ENCODE results near the gene FBXW10.
A peak's percentile ranks its signal among the peaks of the same experiment; 100 is the strongest.
"Not testable (repeated sequence)": the region's sequence is repeated elsewhere in the genome, so short reads cannot be mapped to it uniquely, and the experiment has no call there.

Gene FBXW10

DNA sequence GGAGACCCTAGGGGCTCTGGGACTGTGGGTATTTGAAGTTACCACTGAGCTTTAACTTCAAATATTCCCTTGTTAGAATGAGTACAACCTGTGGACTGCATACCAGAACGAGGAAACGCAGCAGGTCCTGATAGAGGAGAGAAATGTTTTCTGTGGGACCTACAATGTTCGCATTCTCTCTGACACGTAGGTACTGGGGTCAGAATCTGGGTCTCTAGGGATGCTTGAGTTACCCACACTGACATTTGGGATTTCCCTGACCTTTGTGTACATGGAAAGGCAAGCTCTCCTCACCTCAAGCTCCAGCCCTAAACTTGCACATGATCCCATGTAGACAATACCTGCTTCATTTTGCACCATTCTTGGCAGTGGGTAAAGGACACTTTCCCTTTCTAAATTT, 12.1 kb downstream of the FBXW10 start:
- not testable (repeated sequence) for DNase-seq

DNA sequence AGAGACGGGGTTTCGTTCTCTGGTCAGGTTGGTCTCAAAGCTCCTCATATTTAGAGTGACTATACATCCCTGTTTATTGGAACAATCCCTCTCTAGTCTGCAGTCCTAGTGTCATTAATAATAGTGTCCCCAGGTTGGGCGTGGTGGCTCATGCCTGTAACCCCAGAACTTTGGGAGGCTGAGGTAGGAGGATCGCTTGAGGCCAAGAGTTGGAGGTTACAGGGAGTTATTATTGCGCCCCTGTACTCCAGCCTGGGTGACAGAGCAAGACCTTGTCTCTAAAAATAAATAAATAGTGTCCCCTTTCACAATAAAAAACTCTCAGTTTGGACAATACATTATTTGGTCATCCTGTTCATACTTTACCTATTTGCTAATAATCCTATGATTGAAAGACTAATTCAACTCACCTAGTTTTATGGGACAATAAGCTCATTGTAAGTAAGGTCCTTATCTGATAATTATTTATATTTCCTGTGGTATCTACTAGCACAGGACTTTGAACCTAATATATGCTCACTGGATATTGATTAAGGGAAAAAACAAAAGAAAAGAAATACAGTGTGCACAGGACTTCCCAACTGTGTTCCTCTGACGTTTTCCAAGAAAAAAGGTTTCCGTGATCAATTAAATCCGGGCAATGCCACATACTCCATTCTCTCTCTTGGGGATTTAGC, 13.7 kb downstream of the FBXW10 start:
- DNase-seq = not testable (repeated sequence)

DNA sequence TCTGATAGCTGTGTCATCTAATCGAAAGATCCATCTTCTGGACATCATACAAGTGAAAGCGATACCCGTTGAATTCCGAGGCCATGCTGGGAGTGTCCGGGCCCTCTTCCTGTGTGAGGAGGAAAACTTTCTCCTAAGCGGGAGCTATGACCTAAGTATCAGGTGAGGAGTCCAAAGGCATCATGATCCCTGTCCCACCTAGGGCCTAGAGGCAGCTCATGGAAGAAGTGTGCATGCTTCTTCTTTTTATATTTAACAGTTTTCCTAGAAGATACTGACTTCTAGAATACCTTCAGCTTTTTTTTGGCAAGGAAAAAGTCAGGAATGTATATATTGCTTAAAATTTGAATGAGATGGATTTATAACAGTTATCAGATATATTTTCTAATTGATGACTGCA, 14.5 kb downstream of the FBXW10 start:
- not testable (repeated sequence) for DNase-seq

DNA sequence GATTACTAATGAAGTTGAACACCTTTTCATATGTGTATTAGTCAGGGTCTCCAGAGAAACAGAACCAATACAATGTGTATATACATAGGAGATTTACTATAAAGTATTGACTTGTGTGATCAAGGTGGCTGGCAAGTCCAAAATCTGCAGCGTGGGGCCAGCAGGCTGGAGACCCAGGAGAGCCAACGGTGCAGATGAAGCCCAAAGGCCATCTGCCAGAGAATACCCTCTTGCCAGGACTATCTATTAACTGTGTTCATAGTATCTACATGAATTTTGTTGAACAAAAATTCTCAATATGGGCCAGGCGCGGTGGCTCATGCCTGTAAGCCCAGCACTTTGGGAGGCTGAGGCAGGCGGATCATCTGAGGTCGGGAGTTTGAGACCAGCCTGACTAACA, 16.4 kb downstream of the FBXW10 start:
- DNase-seq = peak in 1 of 2 experiments; percentile 6

DNA sequence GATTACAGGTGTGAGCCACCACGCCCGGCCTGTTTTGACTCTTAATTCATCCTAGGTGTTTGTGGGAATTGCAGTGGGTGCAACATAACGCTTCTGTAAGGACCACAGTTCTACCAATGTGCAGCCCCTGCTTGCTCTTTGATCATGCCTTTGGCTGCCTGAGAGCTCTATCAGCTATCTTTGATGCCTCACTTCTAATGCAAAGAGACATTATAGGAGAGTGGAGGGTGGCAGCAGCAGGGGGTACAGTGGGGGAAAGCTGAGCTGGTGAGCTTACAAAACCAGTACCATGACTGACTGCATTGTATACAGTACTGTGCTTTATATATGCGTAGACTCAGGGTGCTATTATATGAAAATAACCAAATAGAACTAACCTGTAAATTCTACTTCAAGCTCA, 26.7 kb downstream of the FBXW10 start:
- DNase-seq = not testable (repeated sequence)

DNA sequence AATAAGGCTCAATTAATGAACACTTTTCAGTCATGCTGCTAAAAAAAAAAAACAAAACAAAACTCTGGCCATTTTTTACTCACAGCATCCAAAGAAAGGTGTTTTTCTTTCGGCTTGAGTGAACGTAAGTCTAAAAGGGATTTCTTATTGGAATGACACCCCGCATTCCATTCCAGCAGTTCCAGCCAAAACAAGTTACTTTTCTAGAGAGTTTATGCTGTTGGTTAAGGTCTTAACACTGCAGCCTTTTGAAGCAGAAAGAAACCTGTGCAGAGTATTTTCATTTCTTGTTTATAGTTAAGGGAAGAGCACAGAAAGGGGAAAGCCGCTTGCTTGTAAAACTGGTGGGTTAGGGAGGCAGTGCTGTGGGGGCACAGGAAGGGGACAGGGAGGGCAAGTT, 27.2 kb downstream of the FBXW10 start:
- DNase-seq = not testable (repeated sequence)

DNA sequence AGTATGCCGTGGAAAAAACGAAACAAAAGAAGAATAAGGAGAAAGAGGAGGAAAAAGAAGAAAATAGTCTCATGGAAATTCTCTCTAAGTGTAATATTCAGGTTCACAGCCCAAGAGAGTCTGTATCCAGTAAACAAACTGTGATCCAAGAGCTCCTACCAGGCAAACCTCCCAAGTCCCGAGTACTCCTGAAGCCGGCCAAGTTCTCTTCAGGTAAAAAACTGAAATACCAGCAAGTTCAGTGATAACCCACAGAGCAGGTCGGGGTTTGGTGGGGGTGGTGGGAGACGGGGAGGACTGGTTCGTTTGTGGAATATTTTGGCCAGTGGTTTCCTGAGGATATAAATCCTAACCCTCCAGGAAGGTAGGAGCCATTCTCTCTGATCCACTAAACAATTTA, 28.6 kb downstream of the FBXW10 start:
- no peak for DNase-seq

DNA sequence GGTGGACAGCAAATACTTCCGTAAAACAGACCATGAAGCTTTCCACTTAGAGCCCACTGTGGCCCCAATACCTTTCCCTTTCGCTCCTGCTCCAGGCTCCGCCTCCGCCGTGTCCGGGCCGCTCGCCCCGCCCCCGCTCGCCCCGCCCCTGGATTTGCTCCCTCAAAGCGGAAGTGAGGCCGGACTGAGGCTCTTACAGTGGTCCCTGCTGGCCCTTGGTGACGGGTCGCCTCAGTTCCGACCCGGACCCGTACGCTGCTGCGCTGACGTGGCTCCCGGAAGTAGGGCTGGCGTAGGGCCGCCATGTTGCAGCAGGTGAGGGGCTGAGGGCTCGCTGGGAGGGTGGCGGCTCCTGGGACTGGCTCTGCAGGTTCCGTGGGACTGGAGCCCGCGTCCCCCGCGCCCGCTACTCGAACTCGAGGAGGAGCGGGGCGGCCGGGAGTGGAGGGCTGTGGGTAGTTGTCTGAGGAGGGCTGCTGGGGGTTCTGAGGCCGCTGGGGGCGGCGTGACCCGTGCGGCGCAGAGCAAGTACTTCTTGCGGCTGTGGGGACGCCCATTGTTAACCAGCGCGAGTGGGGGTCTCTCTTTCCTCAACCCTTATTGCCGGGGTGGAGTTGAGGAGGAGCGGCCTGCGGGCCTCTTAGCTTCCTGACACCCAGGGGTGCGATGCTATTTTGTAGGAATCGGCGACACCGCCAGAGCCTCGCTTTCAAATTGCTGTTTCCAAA, 37.3 kb downstream of the FBXW10 start, which contains the start of gene TVP23B:
Gene TVP23B, plus strand, starts transcription at position 193 of the 728 bp plus-strand sequence. Its CDS starts 111 bp downstream, at position 304.
- DNase-seq = peak; percentile 82 to 83

DNA sequence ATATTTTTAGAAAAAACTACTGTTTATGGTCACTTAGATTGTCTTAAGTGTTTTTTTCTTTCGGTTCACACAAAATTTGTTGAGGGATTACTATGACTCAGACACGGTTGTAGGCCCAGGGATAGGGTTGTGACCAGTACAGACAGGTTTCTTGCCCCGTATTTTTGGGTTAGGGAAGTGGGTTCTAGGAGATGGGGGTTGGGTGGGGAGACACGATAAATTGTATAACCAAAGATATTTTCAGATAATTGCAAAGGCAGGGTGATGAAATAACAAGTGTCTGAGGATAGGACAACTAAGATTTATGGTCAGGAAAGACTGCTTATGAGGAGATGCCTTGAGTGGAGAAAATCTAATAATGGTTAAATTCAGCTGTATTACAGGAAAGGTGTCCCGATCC, 38.0 kb downstream of the FBXW10 start:
- not testable (repeated sequence) for DNase-seq

DNA sequence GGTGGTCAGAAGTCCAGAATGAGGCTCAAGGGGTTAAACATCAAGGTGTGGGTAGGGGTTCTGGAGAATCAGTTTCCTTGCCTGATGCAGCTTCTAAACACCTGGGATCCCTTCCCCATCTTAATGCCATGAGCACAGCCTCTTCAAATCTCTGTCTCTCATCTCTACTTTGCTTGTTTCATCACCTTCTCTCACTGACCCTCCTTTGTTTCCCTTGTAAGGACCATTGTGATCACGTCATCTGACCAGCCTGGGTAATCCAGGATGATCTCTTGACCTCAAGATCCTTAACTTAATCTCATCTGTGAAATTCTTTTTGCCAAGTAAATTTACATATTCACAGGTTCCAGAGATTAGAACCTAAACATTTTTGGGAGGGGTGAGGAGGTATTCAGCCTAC, 42.1 kb downstream of the FBXW10 start:
- DNase-seq = not testable (repeated sequence)

DNA sequence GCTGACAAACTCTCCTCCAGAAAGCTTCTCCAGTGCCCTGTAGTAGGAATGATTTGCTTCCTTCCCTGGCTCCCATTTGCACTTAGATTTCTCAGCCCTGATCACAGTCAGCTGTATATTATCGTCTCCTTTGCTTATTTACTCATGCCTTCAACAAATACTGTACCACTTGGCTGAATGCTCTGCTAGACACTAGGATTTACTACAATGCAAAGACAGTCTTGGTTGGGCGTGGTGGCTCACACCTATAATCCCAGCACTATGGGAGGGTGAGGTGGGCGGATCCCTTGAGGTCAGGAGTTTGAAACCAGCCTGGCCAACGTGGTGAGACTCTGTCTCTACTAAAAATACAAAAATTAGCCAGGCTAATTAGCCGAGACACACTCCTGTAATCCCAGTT, 43.0 kb downstream of the FBXW10 start:
- not testable (repeated sequence) for DNase-seq

DNA sequence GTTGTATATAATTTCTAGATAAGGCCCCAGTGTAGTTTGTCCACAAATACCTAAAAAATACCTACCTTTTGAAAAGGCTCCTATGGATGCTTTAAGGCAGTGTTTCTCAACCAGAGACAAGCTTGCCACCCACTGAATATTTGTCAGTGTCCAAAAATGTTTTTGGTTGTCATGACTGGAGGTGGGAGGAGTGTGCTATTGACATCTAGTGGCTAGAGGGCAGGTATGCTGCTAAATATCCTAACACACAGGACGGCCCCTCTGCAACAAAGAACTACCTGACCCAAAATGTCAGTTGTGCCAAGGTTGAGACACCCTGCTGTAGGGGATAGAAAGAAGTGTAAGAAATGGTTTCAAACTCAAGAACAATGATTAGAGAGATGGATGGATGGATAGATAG, 47.5 kb downstream of the FBXW10 start:
- not testable (repeated sequence) for DNase-seq

DNA sequence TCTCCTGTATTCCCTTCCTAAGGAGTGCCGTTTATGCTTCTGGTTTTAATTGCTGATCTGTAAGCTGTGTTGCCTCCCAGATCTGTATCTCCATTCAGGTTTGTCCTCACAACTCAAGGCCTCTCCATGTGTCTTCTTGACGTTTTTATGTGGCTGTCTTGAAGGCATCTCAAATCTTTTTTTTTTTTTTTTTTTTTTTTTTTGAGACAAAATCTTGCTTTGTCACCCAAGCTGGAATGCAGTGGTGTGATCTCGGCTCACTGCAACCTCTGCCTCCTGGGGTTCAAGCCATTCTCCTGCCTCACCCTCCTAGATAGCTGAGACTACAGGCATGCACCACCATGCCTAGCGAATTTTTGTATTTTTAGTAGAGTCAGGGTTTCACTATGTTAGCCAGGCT, 51.0 kb downstream of the FBXW10 start:
- not testable (repeated sequence) for DNase-seq

DNA sequence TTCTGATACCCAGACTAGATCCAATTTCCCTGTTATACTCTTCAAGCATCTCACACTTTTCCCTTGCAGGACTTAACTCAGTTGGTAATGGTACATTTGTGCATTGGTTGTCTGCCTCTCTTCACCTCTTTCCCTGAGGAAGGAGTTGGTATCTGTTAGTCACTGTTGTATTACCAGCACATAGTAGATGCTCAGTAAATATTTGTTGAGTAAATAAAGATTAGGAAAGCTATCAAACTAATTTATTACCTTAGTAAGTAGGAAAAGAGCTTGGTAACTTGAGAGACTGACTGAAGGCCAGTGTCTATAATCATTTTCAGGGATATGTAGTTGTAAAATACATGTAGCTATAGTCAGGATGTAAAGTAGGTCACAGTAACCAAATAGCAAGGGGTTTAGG, 53.0 kb downstream of the FBXW10 start:
- DNase-seq = not testable (repeated sequence)

DNA sequence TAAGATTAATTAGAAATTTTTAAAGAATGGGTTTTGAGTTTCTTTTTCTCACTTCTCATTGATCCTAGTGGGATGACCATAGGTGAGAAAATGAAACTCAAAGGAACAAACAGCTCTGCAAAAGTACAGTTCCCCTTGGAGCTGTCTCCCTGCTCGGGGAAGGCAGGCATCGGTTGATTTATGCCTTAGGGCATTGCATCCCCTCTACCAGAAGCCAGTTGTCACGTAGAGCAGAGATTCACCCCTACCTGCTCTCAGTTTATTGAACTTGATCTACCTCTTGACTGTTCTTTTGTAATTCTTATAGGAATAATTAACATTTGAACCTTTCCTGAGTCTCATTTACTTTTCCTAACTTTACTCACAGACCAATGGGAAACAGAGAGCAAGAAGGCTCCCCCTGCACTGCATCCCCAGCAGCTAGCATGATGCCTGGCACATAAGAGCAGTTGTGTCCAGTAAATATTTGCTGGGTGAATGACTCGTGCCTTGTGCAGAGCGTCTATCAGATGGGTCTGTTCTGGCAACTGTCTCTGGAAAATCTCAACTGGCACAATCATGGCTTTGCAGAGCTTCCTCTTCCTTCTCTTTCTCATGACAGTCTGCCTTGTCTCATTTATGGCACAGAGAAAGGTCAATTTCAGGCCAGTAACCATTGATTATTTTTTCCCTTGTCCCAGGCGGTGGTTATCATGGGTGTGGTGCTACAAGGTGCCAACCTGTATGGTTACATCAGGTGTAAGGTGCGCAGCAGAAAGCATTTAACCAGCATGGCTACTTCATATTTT, 59.8 kb downstream of the FBXW10 start:
- DNase-seq = not testable (repeated sequence)

DNA sequence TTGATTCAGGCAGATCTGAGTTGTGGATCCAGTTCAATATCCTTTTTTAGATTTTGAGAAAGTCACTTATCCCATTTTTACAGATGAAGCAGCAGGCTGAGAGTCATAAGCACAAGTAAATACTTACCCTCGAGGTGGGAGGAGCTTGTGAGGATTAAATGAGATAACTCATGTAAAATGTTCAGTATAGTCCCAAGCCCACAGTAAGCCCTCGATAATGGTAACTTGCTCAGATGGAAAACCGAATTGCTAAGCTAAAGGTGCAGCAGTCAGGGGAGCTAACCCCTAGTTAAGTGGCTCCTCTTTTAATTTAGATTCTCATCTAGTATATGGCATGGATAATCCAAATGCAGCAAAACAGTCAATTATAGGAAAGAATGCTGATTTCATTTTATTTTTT, 72.1 kb downstream of the FBXW10 start:
- not testable (repeated sequence) for DNase-seq

DNA sequence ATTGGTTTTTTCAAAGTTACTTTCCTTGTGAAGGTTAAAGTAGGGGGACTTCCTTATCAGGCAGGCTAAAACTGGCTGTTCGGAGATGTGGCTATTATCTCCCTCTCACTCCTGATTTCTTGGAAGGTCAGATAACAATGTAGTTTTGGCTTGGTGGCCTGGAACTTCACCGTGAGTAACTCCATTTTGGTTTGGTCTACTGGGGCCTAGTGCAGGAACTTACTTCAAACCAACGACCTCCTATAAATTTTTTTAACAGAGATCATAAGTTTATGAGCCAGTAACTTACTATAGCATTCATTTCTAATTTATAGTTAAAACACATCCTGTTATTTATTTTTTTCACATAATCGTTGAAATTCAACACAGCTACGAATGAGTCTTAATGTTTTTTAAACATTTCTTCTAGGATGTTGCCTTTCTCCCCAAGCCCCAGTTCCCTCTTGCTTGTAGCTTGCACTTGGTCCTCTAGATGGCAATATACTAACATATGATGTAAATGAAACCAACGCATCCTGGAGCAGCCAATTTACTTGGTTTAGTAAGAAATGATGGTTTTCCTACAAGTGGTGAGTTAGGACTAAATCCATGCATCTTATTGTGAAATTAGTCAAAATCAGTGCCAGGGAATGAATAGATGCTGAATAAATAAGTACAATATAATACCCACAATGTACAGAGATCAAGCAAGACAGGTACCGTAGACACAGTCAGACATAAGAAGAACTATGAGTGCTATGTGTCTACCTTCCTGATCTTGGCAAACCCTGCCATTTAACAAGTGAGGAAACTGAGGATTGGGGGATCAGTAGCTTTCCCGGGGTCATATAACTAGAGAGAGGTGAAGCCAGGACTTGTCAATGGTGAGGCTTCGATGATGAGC, 72.9 kb downstream of the FBXW10 start:
- not testable (repeated sequence) for DNase-seq

DNA sequence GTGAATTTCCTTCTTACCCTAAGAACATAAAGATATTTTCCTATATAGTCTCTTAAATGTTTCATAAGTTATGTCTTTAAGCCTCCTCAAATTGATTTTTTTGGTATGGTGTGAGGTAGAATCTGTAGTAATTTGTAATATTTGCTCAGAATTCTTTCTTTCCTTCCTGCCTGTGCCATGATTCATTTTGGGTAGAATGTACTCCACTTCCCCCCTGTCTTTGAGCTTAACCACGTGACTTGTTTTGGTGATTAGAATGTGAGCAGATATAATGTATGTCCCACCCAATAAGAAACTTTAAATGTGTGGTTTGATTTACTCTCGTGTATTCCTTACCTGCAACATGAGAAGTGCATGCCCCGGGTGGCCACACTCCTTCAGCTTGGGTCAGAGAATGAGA, 77.6 kb downstream of the FBXW10 start:
- DNase-seq = not testable (repeated sequence)

DNA sequence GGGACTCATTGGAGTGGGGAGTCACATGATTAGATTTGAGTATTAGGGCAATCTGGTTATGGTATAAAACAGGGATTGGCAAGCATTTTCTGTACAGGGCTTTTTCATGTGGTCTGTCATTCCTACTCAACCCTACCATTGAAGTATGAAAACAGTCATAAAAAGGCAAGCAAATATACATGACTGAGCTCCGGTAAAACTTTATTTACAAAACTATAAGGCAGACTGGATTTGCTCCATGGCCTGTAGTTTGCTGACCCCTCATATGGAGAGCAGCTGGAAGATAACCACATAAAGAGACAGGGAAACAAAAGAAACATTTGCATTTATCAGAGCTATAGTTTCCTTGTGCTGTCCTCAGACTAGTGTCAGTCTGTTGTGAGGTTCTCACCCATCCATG, 83.8 kb downstream of the FBXW10 start:
- DNase-seq = not testable (repeated sequence)
